Activated naive CD4-positive, alpha-beta T cell treated with anti-CD3 and anti-CD28 coated beads, Interleukin-2, amount 10 ng/mL, durations not matched to agents 7 days and 5 days (primary cell): ENCODE measurements around the gene SP2.
"Not testable (repeated sequence)": the region's sequence is repeated elsewhere in the genome, so short reads cannot be mapped to it uniquely, and the experiment has no call there.

Experiments used
- CTCF ChIA-PET: fragments of 350-600 bp; sonication (Branson Sonifier 250); formaldehyde crosslinking; loops from one replicate; lab custom pipeline; 2021; ENCODE audit warnings: antibody characterized with exemption; lab: Charles Lee
- DNase-seq: peaks from one replicate; pipeline ENCODE4 v3.0.0-alpha.2; 2020
- H3K27ac Mint-ChIP-seq: one replicate; pipeline ENCODE4 v1.8.0; 2021; ENCODE audit warnings: mild to moderate bottlenecking, moderate library complexity, mixed read lengths
- H3K27me3 Mint-ChIP-seq: one replicate; pipeline ENCODE4 v1.8.0; 2021; ENCODE audit warnings: mild to moderate bottlenecking, mixed read lengths
- H3K36me3 Mint-ChIP-seq: one replicate; pipeline ENCODE4 v1.8.0; 2021; ENCODE audit warnings: mixed read lengths
- H3K4me1 Mint-ChIP-seq: one replicate; pipeline ENCODE4 v1.8.0; 2021; ENCODE audit warnings: mixed read lengths
- H3K4me3 Mint-ChIP-seq: one replicate; pipeline ENCODE4 v1.8.0; 2021; ENCODE audit warnings: mild to moderate bottlenecking, moderate library complexity, mixed read lengths
- H3K9me3 Mint-ChIP-seq: one replicate; pipeline ENCODE4 v1.8.0; 2021; ENCODE audit warnings: mixed read lengths

SP2 gene

GRCh38 chr17:47929218-47930000, 33.4 kb downstream of the SP2 start:
- CTCF ChIA-PET = interaction anchor here (0.9 to 1.4 kb wide), 4 partner anchors 12 to 87 kb away, joined by 3 to 4 read pairs (median 3); partner anchors contain the start of gene PNPO
- peaks cover 25% of the 10 kb centered on the region for H3K36me3 Mint-ChIP-seq
- H3K27me3 Mint-ChIP-seq = no peaks in the 10 kb centered on the region
- H3K27ac Mint-ChIP-seq = no peak overlapping the region
- no peaks in the 10 kb centered on the region for H3K4me1 Mint-ChIP-seq
- no peaks in the 10 kb centered on the region for H3K9me3 Mint-ChIP-seq
- DNase-seq = no peak
- H3K4me3 Mint-ChIP-seq = no peak overlapping the region

- Mint-ChIP-seq H3K4me3 (no peak overlapping the region), H3K4me1 (no peaks in the 10 kb centered on the region), H3K9me3 (no peaks in the 10 kb centered on the region), H3K36me3 (peaks cover 15% of the 10 kb centered on the region), H3K27ac (no peak overlapping the region), H3K27me3 (no peaks in the 10 kb centered on the region)
- no peak for DNase-seq
- CTCF ChIA-PET = interaction anchor here (0.6 kb wide), 1 partner anchor 148 kb away, joined by 3 read pairs; no protein-coding TSS in a partner anchor
Observed at GRCh38 chr17:47931848-47932247, 35.8 kb downstream of the SP2 start.

DNA sequence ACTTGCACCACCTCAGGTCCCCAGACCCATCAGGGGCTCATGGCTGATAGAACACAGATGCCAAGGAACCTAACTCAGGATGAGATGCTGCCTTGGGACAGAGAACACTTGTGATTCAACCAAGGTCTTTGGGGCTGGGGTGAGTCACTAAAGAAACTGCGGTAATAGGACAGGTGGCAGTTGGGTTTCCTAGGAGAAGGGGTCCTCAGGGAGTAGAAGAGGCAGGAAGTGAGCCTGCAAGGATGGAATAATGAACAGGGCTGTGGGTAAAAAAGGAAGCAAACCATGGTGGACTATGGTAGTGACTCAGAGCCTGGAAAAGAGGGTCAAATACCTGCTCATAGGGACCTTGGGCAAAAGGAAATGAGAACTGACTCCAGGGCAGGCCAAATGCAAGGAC, 38.8 kb downstream of the SP2 start:
- H3K4me1 Mint-ChIP-seq = no peaks in the 10 kb centered on the region
- H3K9me3 Mint-ChIP-seq = no peaks in the 10 kb centered on the region
- H3K36me3 Mint-ChIP-seq = peaks cover 7% of the 10 kb centered on the region
- H3K4me3 Mint-ChIP-seq = no peak overlapping the region
- DNase-seq = no peak
- no peak overlapping the region for H3K27ac Mint-ChIP-seq
- H3K27me3 Mint-ChIP-seq = no peaks in the 10 kb centered on the region
- CTCF ChIA-PET = interaction anchor here (1.2 kb wide), 1 partner anchor 12 kb away, joined by 4 read pairs; no protein-coding TSS in a partner anchor

- CTCF ChIA-PET = interaction anchor here (1.2 kb wide), 1 partner anchor 11 kb away, joined by 4 read pairs; no protein-coding TSS in a partner anchor
- H3K4me3 Mint-ChIP-seq, H3K27me3 Mint-ChIP-seq, H3K4me1 Mint-ChIP-seq, DNase-seq, H3K27ac Mint-ChIP-seq, H3K9me3 Mint-ChIP-seq, H3K36me3 Mint-ChIP-seq: not testable (repeated sequence)
Observed at GRCh38 chr17:47935468-47935867, 39.4 kb downstream of the SP2 start.

GRCh38 chr17:47935961-47936360, 39.9 kb downstream of the SP2 start:
- peaks cover 9% of the 10 kb centered on the region for H3K4me1 Mint-ChIP-seq
- peaks cover 5% of the 10 kb centered on the region for H3K36me3 Mint-ChIP-seq
- no peak overlapping the region for H3K27ac Mint-ChIP-seq
- no peaks in the 10 kb centered on the region for H3K27me3 Mint-ChIP-seq
- no peak for DNase-seq
- H3K9me3 Mint-ChIP-seq = peaks cover 2% of the 10 kb centered on the region
- CTCF ChIA-PET = interaction anchor here (1.2 kb wide), 1 partner anchor 11 kb away, joined by 4 read pairs; no protein-coding TSS in a partner anchor
- no peak overlapping the region for H3K4me3 Mint-ChIP-seq

DNA sequence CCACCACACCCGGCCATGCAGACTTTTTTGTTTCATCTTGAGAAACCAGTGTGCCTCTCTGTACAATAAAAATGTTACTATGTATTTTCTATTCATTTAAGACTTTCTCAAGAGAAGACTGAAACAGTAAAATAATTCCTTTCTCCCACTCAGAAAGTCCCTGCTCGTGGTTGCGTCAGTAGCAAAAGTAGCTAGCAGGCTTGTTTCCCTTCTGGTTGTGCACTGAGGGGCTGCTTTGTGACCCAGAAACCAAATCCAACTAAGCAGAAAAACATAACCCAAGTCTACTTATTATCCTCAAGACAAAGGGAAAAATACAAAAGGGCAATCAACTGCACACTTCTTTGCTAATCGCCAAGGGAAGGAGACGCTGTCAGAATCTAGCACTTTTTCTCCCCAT, 41.9 kb downstream of the SP2 start:
- no peak overlapping the region for H3K4me3 Mint-ChIP-seq
- CTCF ChIA-PET = interaction anchor here (2.8 kb wide), 1 partner anchor 9 kb away, joined by 12 read pairs; no protein-coding TSS in a partner anchor
- no peak overlapping the region for H3K27ac Mint-ChIP-seq
- H3K36me3 Mint-ChIP-seq = peaks cover 4% of the 10 kb centered on the region
- peaks cover 3% of the 10 kb centered on the region for H3K9me3 Mint-ChIP-seq
- no peaks in the 10 kb centered on the region for H3K27me3 Mint-ChIP-seq
- DNase-seq = no peak
- peaks cover 23% of the 10 kb centered on the region for H3K4me1 Mint-ChIP-seq

DNA sequence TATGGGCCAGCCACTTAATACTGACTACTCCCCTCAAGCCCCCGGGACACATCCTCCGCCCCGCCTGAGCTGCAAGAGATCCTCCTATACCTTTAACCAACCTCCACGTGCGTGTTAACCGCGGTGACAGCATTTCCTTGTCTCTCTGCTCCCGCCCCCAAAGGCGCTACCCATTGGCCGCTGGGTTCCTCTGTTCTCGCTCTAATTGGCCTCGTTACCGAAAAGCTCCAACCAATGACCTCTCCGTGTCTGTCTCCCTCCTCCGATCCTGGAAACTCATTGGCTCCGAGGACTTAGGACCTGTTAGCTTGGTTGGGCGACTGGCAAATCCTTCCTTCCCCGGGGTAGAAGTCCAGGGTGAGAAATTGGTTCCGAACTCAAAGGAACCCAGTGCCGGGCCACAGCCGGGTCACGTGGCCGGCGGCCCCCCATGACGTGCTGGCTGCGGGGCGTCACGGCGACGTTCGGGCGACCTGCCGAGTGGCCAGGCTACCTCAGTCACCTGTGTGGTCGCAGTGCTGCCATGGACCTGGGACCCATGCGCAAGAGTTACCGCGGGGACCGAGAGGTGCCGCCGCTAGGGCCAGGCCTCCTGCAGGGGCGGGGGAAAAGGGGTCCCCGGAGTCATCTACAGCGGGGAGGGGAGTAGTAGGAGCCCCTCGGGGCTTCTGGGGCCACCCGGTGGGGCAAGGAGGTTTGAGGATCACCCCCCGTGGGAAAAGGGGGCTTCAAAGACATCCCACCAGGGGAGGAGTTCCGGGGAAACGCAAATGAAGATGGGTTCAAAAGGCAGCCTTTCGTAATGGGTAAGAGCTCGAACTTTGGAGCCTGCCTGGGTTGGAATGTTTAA, 45.4 kb downstream of the SP2 start, which contains the start of gene PNPO:
TSS of gene PNPO (plus strand) at position 326 of the 850 bp plus-strand sequence. CDS start at position 431, 105 bp downstream.
- Mint-ChIP-seq H3K4me1 (peaks cover 53% of the 10 kb centered on the region), H3K27ac (peak within 1 kb of the TSS; percentile 89), H3K9me3 (peaks cover 3% of the 10 kb centered on the region), H3K4me3 (peak within 1 kb of the TSS; percentile 92), H3K36me3 (peaks cover 17% of the 10 kb centered on the region), H3K27me3 (no peaks in the 10 kb centered on the region)
- CTCF ChIA-PET = interaction anchor here (0.9 to 4.9 kb wide), 12 partner anchors 8 to 162 kb away, joined by 3 to 23 read pairs (median 3); partner anchors contain the start of genes CDK5RAP3 and SCRN2
- DNase-seq = peak; percentile 98

- peak; percentile 33 for DNase-seq
- peak overlapping the region; percentile 92 for H3K4me3 Mint-ChIP-seq
- H3K27me3 Mint-ChIP-seq = no peaks in the 10 kb centered on the region
- peaks cover 20% of the 10 kb centered on the region for H3K36me3 Mint-ChIP-seq
- CTCF ChIA-PET = interaction anchor here (0.6 to 4.9 kb wide), 11 partner anchors 10 to 161 kb away, joined by 3 to 23 read pairs (median 3); partner anchors contain the start of genes CDK5RAP3 and SCRN2
- H3K9me3 Mint-ChIP-seq = peaks cover 3% of the 10 kb centered on the region
- peak overlapping the region; percentile 89 for H3K27ac Mint-ChIP-seq
- H3K4me1 Mint-ChIP-seq = peaks cover 60% of the 10 kb centered on the region
Observed at GRCh38 chr17:47942096-47942510, 46.1 kb downstream of the SP2 start.

- Mint-ChIP-seq H3K4me1 (peaks cover 62% of the 10 kb centered on the region), H3K27me3 (no peaks in the 10 kb centered on the region), H3K27ac (peak overlapping the region; percentile 89), H3K36me3 (peaks cover 22% of the 10 kb centered on the region), H3K9me3 (peaks cover 3% of the 10 kb centered on the region), H3K4me3 (peak overlapping the region; percentile 92)
- DNase-seq = no peak
- CTCF ChIA-PET = interaction anchor here (0.6 to 4.9 kb wide), 5 partner anchors 9 to 161 kb away, joined by 3 to 23 read pairs (median 3); partner anchors contain the start of gene CDK5RAP3
Observed at GRCh38 chr17:47942568-47942967, 46.5 kb downstream of the SP2 start.

GRCh38 chr17:47945080-47945479, 49.0 kb downstream of the SP2 start:
- peak; percentile 51 for DNase-seq
- peaks cover 78% of the 10 kb centered on the region for H3K4me1 Mint-ChIP-seq
- H3K27ac Mint-ChIP-seq = peak overlapping the region; percentile 78
- H3K9me3 Mint-ChIP-seq = peaks cover 3% of the 10 kb centered on the region
- peak overlapping the region; percentile 3 for H3K4me3 Mint-ChIP-seq
- CTCF ChIA-PET = interaction anchor here (0.9 to 2.7 kb wide), 7 partner anchors 12 to 103 kb away, joined by 3 to 17 read pairs (median 3); partner anchors contain the start of genes CDK5RAP3 and SP2
- H3K27me3 Mint-ChIP-seq = no peaks in the 10 kb centered on the region
- H3K36me3 Mint-ChIP-seq = peaks cover 27% of the 10 kb centered on the region

- DNase-seq = no peak
- CTCF ChIA-PET = interaction anchor here (0.6 to 10.8 kb wide), 22 partner anchors 8 to 160 kb away, joined by 3 to 151 read pairs (median 4); partner anchors contain the start of genes CDK5RAP3, LRRC46, MRPL10 and PRR15L
- peaks cover 75% of the 10 kb centered on the region for H3K4me1 Mint-ChIP-seq
- peak overlapping the region; percentile 3 for H3K4me3 Mint-ChIP-seq
- H3K27me3 Mint-ChIP-seq = no peaks in the 10 kb centered on the region
- H3K27ac Mint-ChIP-seq = peak overlapping the region; percentile 78
- H3K36me3 Mint-ChIP-seq = peaks cover 27% of the 10 kb centered on the region
- H3K9me3 Mint-ChIP-seq = peaks cover 3% of the 10 kb centered on the region
Observed at GRCh38 chr17:47945529-47946508, 49.8 kb downstream of the SP2 start.

GRCh38 chr17:47946516-47946915, 50.5 kb downstream of the SP2 start:
- H3K4me3 Mint-ChIP-seq = no peak overlapping the region
- no peak for DNase-seq
- no peaks in the 10 kb centered on the region for H3K27me3 Mint-ChIP-seq
- H3K36me3 Mint-ChIP-seq = peaks cover 24% of the 10 kb centered on the region
- H3K27ac Mint-ChIP-seq = peak overlapping the region; percentile 46
- H3K9me3 Mint-ChIP-seq = no peaks in the 10 kb centered on the region
- CTCF ChIA-PET = interaction anchor here (0.6 to 10.8 kb wide), 28 partner anchors 9 to 160 kb away, joined by 3 to 151 read pairs (median 4); partner anchors contain the start of genes CDK5RAP3, LRRC46, MRPL10 and PRR15L
- peaks cover 69% of the 10 kb centered on the region for H3K4me1 Mint-ChIP-seq
